Spleen (tissue), 11 donors: ENCODE data around the gene SRGAP3. TPM values are rescaled to one million over a fixed set of nuclear protein-coding genes. Genes with fewer than 3 reads are reported as not detected.

Source experiments
- DNase-seq: peaks from one replicate; pipeline ENCODE4 v3.0.0-alpha.2; 2020
- H3K27ac ChIP-seq, 8 donors: fragments of 200-600 bp; sonication (generic) in 7 of 8; 1 replicate in 4 of 8; 2 replicates in 4 of 8; pipeline versions ENCODE4 v1.5.0 to v1.8.0; 2016 to 2021; ENCODE audit warnings: inconsistent platforms in 4 of 8, mild to moderate bottlenecking in 4 of 8, moderate library complexity in 1 of 8
- H3K27me3 ChIP-seq, 7 donors: fragments of 200-600 bp; sonication (generic) in 6 of 7; replicated peaks in 1 of 7; 1 replicate in 4 of 7; 2 replicates in 3 of 7; pipeline versions ENCODE4 v1.5.0 to v1.8.0; 2016 to 2021; ENCODE audit warnings: inconsistent platforms in 3 of 7, mild to moderate bottlenecking in 1 of 7
- H3K36me3 ChIP-seq, 6 donors: fragments of 200-600 bp; sonication (generic) in 5 of 6; 1 replicate in 4 of 6; 2 replicates in 2 of 6; pipeline versions ENCODE4 v1.5.0 to v1.8.0; 2016 to 2021; ENCODE audit warnings: inconsistent platforms in 2 of 6
- H3K4me1 ChIP-seq, 6 donors: fragments of 200-600 bp; sonication (generic) in 5 of 6; 1 replicate in 3 of 6; 2 replicates in 3 of 6; pipeline versions ENCODE4 v1.5.0 to v1.8.0; 2016 to 2021; ENCODE audit warnings: inconsistent platforms in 3 of 6
- H3K4me3 ChIP-seq, 8 donors: fragments of 200-600 bp; sonication (generic) in 7 of 8; 1 replicate in 4 of 8; 2 replicates in 4 of 8; pipeline versions ENCODE4 v1.5.0 to v1.8.0; 2016 to 2021; ENCODE audit warnings: inconsistent platforms in 4 of 8, mild to moderate bottlenecking in 4 of 8, moderate library complexity in 2 of 8
- H3K9me3 ChIP-seq, 8 donors: fragments of 200-600 bp; sonication (generic) in 7 of 8; 1 replicate in 4 of 8; 2 replicates in 4 of 8; pipeline versions ENCODE4 v1.5.0 to v1.8.0; 2016 to 2021; ENCODE audit warnings: inconsistent platforms in 4 of 8
- POLR2A ChIP-seq, 3 donors: fragments of 450-650 bp; IDR thresholded peaks; one replicate each; pipeline ENCODE4 v1.5.1; 2017; ENCODE audit warnings: antibody characterized with exemption in 3 of 3, mild to moderate bottlenecking in 1 of 3
- POLR2AphosphoS5 ChIP-seq, 3 donors: sonication (generic); formaldehyde crosslinking; IDR thresholded peaks; one replicate each; pipeline ENCODE4 v1.5.1; 2017; ENCODE audit warnings: antibody characterized with exemption in 3 of 3
- WGBS, 5 donors: extraction: QIAGEN DNeasy Blood & Tissue Kit in 3 of 5; methylation state at CpG; one replicate each; pipeline versions ENCODE4 v1.1.5 to v1.1.7; 2013 to 2018; 5-methylcytosine and 5-hydroxymethylcytosine counted together
- intact Hi-C: fragments of 100-400 bp; cut with DNase I; formaldehyde crosslinking; loops from one replicate; pipeline ENCODE4 v1.15.0; 2023; ENCODE audit warnings: low total_unique reads
- polyA plus RNA-seq, 3 donors: library from polyadenylated mRNA; stranded (reverse); fragments of 200-250 nt; gene quantifications; one replicate each; pipeline ENCODE4 v1.2.1, GENCODE V29; 2013
- total RNA-seq, 7 donors: library from RNA; depleted of rRNA in 3 of 7; stranded (reverse); fragments of >200 nt in 3 of 7; fragmentation: NEBNext Ultra II Directional in 4 of 7; extraction: Animal tissue kit (Norgen Biotek cat#: 25700) in 4 of 7; gene quantifications; one replicate each; pipeline versions ENCODE4 v1.1.0 to v1.2.1, GENCODE V29; 2016 to 2021
- TF ChIP-seq, protein P1 (sequence below), 11 experiments: fragments of 200-600 bp in 7 of 11; fragments of 450-650 bp in 4 of 11; sonication (generic) in 4 of 11; IDR thresholded peaks in 8 of 11; conservative IDR thresholded peaks in 3 of 11; 1 replicate in 7 of 11; 2 replicates in 4 of 11; pipeline versions ENCODE4 v1.4.0 to v1.8.0; 2016 to 2021; ENCODE audit warnings: antibody characterized with exemption in 11 of 11, inconsistent platforms in 4 of 11, mild to moderate bottlenecking in 1 of 11
- donor health status: healthy with polysubstance abuse.
- donor health status: DM: no; HTN: no; CAD: no; lungs with moderate emphysema.
- donor health status: DM: no; HTN: no; CAD: no.
- donor health status: Bipolar disorder and iron deficiency.
- donor health status: healthy.
- donor health status: DM: no; HTN: no; CAD: no.
- donor health status: DM: yes; HTN: yes; CAD: no.

Gene SRGAP3
- total and polyA plus RNA-seq, 10 donors = 0.54 to 10.3 (median 6.4) TPM

- Histone ChIP-seq H3K27me3 (peaks cover 0 to 5% (median 0%) of the 10 kb centered on the region in 7 donors), H3K36me3 (no peaks in the 10 kb centered on the region), H3K9me3 (no peaks in the 10 kb centered on the region), H3K4me3 (no peak overlapping the region), H3K27ac (no peak overlapping the region), H3K4me1 (no peaks in the 10 kb centered on the region)
- WGBS, 5 donors = 61 to 84% (median 77%) methylated on average over 10 of the region's 10 CpGs
- no peak for DNase-seq
- TF ChIP-seq POLR2AphosphoS5 (IDR thresholded peaks at IDR 0.05) = no peak
- TF ChIP-seq, protein P1, sequence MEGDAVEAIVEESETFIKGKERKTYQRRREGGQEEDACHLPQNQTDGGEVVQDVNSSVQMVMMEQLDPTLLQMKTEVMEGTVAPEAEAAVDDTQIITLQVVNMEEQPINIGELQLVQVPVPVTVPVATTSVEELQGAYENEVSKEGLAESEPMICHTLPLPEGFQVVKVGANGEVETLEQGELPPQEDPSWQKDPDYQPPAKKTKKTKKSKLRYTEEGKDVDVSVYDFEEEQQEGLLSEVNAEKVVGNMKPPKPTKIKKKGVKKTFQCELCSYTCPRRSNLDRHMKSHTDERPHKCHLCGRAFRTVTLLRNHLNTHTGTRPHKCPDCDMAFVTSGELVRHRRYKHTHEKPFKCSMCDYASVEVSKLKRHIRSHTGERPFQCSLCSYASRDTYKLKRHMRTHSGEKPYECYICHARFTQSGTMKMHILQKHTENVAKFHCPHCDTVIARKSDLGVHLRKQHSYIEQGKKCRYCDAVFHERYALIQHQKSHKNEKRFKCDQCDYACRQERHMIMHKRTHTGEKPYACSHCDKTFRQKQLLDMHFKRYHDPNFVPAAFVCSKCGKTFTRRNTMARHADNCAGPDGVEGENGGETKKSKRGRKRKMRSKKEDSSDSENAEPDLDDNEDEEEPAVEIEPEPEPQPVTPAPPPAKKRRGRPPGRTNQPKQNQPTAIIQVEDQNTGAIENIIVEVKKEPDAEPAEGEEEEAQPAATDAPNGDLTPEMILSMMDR (IDR thresholded peaks at IDR 0.05 in 8 of 11, conservative IDR thresholded peaks at IDR 0.05 in 3 of 11) = no peak
- TF ChIP-seq POLR2A (IDR thresholded peaks at IDR 0.05) = no peak
- intact Hi-C loops = no loop called here
Observed at GRCh38 chr3:9071936-9072666, 177.3 kb downstream of the SRGAP3 start.

DNA sequence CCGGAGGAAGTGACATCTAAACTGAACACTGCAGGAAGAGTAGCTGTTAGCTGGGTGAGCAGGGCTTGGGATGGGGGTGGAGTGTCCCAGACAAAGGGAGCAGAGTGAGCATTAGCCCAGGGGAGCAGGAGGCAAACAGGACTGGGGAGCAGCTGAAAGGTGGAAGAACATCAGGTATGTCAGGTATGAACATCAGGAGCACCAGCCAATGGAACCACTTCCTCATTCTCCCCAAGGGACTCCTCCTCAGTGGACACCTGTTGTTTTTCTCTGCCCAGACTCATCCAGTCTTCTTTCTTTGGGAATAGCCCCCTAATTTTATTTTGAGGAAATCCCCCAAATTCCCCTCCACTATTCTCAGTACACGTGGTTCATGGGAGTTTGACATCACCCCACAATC lies 178.5 kb downstream of the SRGAP3 start:
- intact Hi-C loops = no loop called here
- WGBS, 5 donors = 81 to 92% (median 85%) methylated on average over 2 of the region's 2 CpGs

GRCh38 chr3:9069971-9070370 lies 179.5 kb downstream of the SRGAP3 start:
- intact Hi-C loops = no loop called here
- WGBS, 5 donors = 83 to 98% (median 96%) methylated on average over 1 of the region's 1 CpG
- no peaks in the 10 kb centered on the region for H3K4me1 ChIP-seq

More for the DNA sequence above, 178.5 kb downstream of the SRGAP3 start:
- TF ChIP-seq POLR2A (IDR thresholded peaks at IDR 0.05) (no peak), POLR2AphosphoS5 (IDR thresholded peaks at IDR 0.05) (no peak)
- TF ChIP-seq, protein P1 (IDR thresholded peaks at IDR 0.05 in 8 of 11, conservative IDR thresholded peaks at IDR 0.05 in 3 of 11) = no peak
- no peaks in the 10 kb centered on the region for H3K9me3 ChIP-seq
- no peaks in the 10 kb centered on the region for H3K36me3 ChIP-seq
- DNase-seq = no peak
- no peaks in the 10 kb centered on the region for H3K4me1 ChIP-seq
- H3K27ac ChIP-seq = no peak overlapping the region
- H3K27me3 ChIP-seq = peaks cover 0 to 8% (median 0%) of the 10 kb centered on the region in 7 donors
- H3K4me3 ChIP-seq = no peak overlapping the region

GRCh38 chr3:9068051-9068450 lies 181.4 kb downstream of the SRGAP3 start:
- H3K4me3 ChIP-seq = no peak overlapping the region
- H3K27me3 ChIP-seq = peaks cover 0 to 8% (median 0%) of the 10 kb centered on the region in 7 donors
- intact Hi-C loops = no loop called here
- no peak for TF ChIP-seq POLR2A (IDR thresholded peaks at IDR 0.05)
- TF ChIP-seq, protein P1 (IDR thresholded peaks at IDR 0.05 in 8 of 11, conservative IDR thresholded peaks at IDR 0.05 in 3 of 11) = no peak
- no peak for TF ChIP-seq POLR2AphosphoS5 (IDR thresholded peaks at IDR 0.05)
- no peaks in the 10 kb centered on the region for H3K4me1 ChIP-seq
- WGBS, 5 donors = 49 to 78% (median 76%) methylated on average over 5 of the region's 5 CpGs
- peaks cover 0 to 4% (median 0%) of the 10 kb centered on the region in 8 donors for H3K9me3 ChIP-seq
- no peak for DNase-seq
- no peaks in the 10 kb centered on the region for H3K36me3 ChIP-seq
- H3K27ac ChIP-seq = no peak overlapping the region

More at GRCh38 chr3:9069971-9070370, 179.5 kb downstream of the SRGAP3 start:
- TF ChIP-seq POLR2AphosphoS5 (IDR thresholded peaks at IDR 0.05) (no peak), POLR2A (IDR thresholded peaks at IDR 0.05) (no peak)
- TF ChIP-seq, protein P1 (IDR thresholded peaks at IDR 0.05 in 8 of 11, conservative IDR thresholded peaks at IDR 0.05 in 3 of 11) = no peak
- Histone ChIP-seq H3K4me3 (no peak overlapping the region), H3K27ac (no peak overlapping the region), H3K9me3 (no peaks in the 10 kb centered on the region), H3K27me3 (peaks cover 0 to 8% (median 0%) of the 10 kb centered on the region in 7 donors), H3K36me3 (no peaks in the 10 kb centered on the region)
- no peak for DNase-seq
